Measurements from ENCODE around the gene EXOC6B.

The EXOC6B gene

GRCh38 chr2:72350852-72351251 is 475.0 kb downstream of the EXOC6B start:
- Histone ChIP-seq H3K9me2 (replicated peaks; ENCODE audit: low read depth, low read length) (no peaks in the 10 kb centered on the region), H4K20me1 (ENCODE audit: insufficient read depth, low read length, poor library complexity, severe bottlenecking) (no peaks in the 10 kb centered on the region), H3K4me1 (ENCODE audit: insufficient read depth, low read length, poor library complexity, severe bottlenecking) (no peaks in the 10 kb centered on the region), H3F3A (ENCODE audit: low read depth) (no peaks in the 10 kb centered on the region), H3K36me3 (ENCODE audit: insufficient read depth, low read length) (no peaks in the 10 kb centered on the region), H3K27me3 (ENCODE audit: insufficient read depth, low read length, poor library complexity, severe bottlenecking) (no peaks in the 10 kb centered on the region), H3K79me2 (ENCODE audit: insufficient read depth, low read length) (no peaks in the 10 kb centered on the region), H3K4me3 (ENCODE audit: low read length, poor library complexity, severe bottlenecking) (no peak overlapping the region), H2AFZ (ENCODE audit: low read length) (no peak overlapping the region), H3K4me2 (ENCODE audit: low read depth, low read length, poor library complexity, severe bottlenecking) (no peak overlapping the region), H3K9ac (ENCODE audit: low read depth, low read length, poor library complexity, severe bottlenecking) (no peak overlapping the region), H3K9me3 (ENCODE audit: insufficient read depth, low read depth, low read length) (no peaks in the 10 kb centered on the region)
- TF ChIP-seq CTCF (conservative IDR thresholded peaks at IDR 0.05; ENCODE audit: low read length) (no peak), EZH2phosphoT487 (IDR thresholded peaks at IDR 0.05; ENCODE audit: borderline replicate concordance) (no peak)

GRCh38 chr2:72349016-72349415 is 476.8 kb downstream of the EXOC6B start:
- Histone ChIP-seq H3K9me2 (replicated peaks; ENCODE audit: low read depth, low read length) (no peaks in the 10 kb centered on the region), H3K79me2 (ENCODE audit: insufficient read depth, low read length) (no peaks in the 10 kb centered on the region), H3K27me3 (ENCODE audit: insufficient read depth, low read length, poor library complexity, severe bottlenecking) (no peaks in the 10 kb centered on the region), H3K4me3 (ENCODE audit: low read length, poor library complexity, severe bottlenecking) (no peak overlapping the region), H3K9ac (ENCODE audit: low read depth, low read length, poor library complexity, severe bottlenecking) (no peak overlapping the region), H3K4me1 (ENCODE audit: insufficient read depth, low read length, poor library complexity, severe bottlenecking) (no peaks in the 10 kb centered on the region), H3K4me2 (ENCODE audit: low read depth, low read length, poor library complexity, severe bottlenecking) (no peak overlapping the region), H3F3A (ENCODE audit: low read depth) (no peaks in the 10 kb centered on the region), H4K20me1 (ENCODE audit: insufficient read depth, low read length, poor library complexity, severe bottlenecking) (no peaks in the 10 kb centered on the region), H3K36me3 (ENCODE audit: insufficient read depth, low read length) (no peaks in the 10 kb centered on the region), H2AFZ (ENCODE audit: low read length) (no peak overlapping the region), H3K9me3 (ENCODE audit: insufficient read depth, low read depth, low read length) (no peaks in the 10 kb centered on the region)
- TF ChIP-seq CTCF (conservative IDR thresholded peaks at IDR 0.05; ENCODE audit: low read length) (no peak), EZH2phosphoT487 (IDR thresholded peaks at IDR 0.05; ENCODE audit: borderline replicate concordance) (no peak)

- no peak overlapping the region for H3K4me2 ChIP-seq (ENCODE audit: low read depth, low read length, poor library complexity, severe bottlenecking)
- H3K9me3 ChIP-seq (ENCODE audit: insufficient read depth, low read depth, low read length): no peaks in the 10 kb centered on the region
- no peaks in the 10 kb centered on the region for H3K9me2 ChIP-seq (replicated peaks; ENCODE audit: low read depth, low read length)
- H3K79me2 ChIP-seq (ENCODE audit: insufficient read depth, low read length): no peaks in the 10 kb centered on the region
- H3K27me3 ChIP-seq (ENCODE audit: insufficient read depth, low read length, poor library complexity, severe bottlenecking): no peaks in the 10 kb centered on the region
- no peaks in the 10 kb centered on the region for H4K20me1 ChIP-seq (ENCODE audit: insufficient read depth, low read length, poor library complexity, severe bottlenecking)
- H3K36me3 ChIP-seq (ENCODE audit: insufficient read depth, low read length): no peaks in the 10 kb centered on the region
- no peak overlapping the region for H2AFZ ChIP-seq (ENCODE audit: low read length)
- TF ChIP-seq CTCF (conservative IDR thresholded peaks at IDR 0.05; ENCODE audit: low read length) (no peak), EZH2phosphoT487 (IDR thresholded peaks at IDR 0.05; ENCODE audit: borderline replicate concordance) (no peak)
- H3K4me3 ChIP-seq (ENCODE audit: low read length, poor library complexity, severe bottlenecking): no peak overlapping the region
- H3K9ac ChIP-seq (ENCODE audit: low read depth, low read length, poor library complexity, severe bottlenecking): no peak overlapping the region
- H3K4me1 ChIP-seq (ENCODE audit: insufficient read depth, low read length, poor library complexity, severe bottlenecking): no peaks in the 10 kb centered on the region
- H3F3A ChIP-seq (ENCODE audit: low read depth): no peaks in the 10 kb centered on the region
Observed at GRCh38 chr2:72347081-72347480, 478.8 kb downstream of the EXOC6B start.
